ENCODE results near the gene CORO2B. TPM values are rescaled to one million over a fixed set of nuclear protein-coding genes. Genes with fewer than 3 reads are reported as not detected.

Gene CORO2B
- total and polyA plus RNA-seq, 8 donors, result 3.0 to 27.7 (median 21.0) TPM

DNA sequence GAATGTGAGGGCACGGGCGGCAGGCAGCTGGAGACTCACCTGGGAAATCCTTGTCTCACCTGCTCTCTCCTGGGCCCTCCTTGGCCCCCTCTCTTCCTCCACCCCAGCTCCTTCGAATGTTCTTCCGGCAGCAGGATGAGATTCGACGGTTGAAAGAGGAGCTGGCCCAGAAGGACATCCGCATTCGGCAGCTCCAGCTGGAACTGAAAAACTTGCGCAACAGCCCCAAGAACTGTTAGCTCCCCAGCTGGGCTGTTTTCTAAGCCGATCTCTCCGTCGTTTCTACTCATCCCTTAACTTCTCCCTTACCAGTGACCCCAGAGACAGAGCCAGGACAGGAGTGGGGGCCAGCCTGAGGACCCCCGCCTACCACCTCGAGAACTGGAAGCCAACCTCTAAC, 146.9 kb downstream of the CORO2B start:
- DNase-seq (peak in 3 of 4 donors; percentile 62 to 90 (median 78)), ATAC-seq (peak; percentile 69)
- Histone ChIP-seq H3K9me3 (no peaks in the 10 kb centered on the region), H3K27me3 (no peaks in the 10 kb centered on the region), H3K36me3 (no peaks in the 10 kb centered on the region), H3K4me3 (no peak overlapping the region), H3K4me1 (peaks cover 0 to 17% of the 10 kb centered on the region in 2 donors), H3K27ac (peak overlapping the region in 1 of 2 donors; percentile 55)
- intact Hi-C loops (cut with DNase I), result no loop called here
- TF ChIP-seq, protein P1, sequence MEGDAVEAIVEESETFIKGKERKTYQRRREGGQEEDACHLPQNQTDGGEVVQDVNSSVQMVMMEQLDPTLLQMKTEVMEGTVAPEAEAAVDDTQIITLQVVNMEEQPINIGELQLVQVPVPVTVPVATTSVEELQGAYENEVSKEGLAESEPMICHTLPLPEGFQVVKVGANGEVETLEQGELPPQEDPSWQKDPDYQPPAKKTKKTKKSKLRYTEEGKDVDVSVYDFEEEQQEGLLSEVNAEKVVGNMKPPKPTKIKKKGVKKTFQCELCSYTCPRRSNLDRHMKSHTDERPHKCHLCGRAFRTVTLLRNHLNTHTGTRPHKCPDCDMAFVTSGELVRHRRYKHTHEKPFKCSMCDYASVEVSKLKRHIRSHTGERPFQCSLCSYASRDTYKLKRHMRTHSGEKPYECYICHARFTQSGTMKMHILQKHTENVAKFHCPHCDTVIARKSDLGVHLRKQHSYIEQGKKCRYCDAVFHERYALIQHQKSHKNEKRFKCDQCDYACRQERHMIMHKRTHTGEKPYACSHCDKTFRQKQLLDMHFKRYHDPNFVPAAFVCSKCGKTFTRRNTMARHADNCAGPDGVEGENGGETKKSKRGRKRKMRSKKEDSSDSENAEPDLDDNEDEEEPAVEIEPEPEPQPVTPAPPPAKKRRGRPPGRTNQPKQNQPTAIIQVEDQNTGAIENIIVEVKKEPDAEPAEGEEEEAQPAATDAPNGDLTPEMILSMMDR (IDR thresholded peaks at IDR 0.05), result no peak

DNA sequence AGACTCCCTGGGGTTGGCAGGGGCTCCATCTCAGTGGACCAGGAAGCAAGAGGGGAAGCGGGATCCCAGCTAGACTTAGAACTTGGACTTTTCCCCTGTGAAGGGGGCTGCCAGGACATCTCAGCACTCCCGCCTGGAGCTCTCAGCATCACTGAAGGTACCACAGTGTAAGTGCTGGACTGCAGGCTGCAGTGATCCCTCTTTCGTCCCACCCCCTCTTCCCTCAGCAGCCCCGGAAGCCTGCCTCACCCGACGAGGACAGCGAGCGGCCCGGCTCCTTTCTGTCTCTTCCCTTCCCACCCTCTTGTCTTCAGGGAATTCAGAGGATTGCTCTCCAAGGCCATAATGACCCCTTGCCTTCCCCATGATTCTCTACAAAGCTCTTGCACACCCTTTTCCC, 147.5 kb downstream of the CORO2B start:
- H3K27me3 ChIP-seq, result no peaks in the 10 kb centered on the region
- no peaks in the 10 kb centered on the region for H3K36me3 ChIP-seq
- TF ChIP-seq, protein P1 (IDR thresholded peaks at IDR 0.05), result no peak
- peak overlapping the region in 1 of 2 donors; percentile 55 for H3K27ac ChIP-seq
- intact Hi-C loops (cut with DNase I), result no loop called here
- no peak overlapping the region for H3K4me3 ChIP-seq
- no peak for DNase-seq
- H3K4me1 ChIP-seq, result peaks cover 0 to 18% of the 10 kb centered on the region in 2 donors
- no peaks in the 10 kb centered on the region for H3K9me3 ChIP-seq
- no peak for ATAC-seq

DNA sequence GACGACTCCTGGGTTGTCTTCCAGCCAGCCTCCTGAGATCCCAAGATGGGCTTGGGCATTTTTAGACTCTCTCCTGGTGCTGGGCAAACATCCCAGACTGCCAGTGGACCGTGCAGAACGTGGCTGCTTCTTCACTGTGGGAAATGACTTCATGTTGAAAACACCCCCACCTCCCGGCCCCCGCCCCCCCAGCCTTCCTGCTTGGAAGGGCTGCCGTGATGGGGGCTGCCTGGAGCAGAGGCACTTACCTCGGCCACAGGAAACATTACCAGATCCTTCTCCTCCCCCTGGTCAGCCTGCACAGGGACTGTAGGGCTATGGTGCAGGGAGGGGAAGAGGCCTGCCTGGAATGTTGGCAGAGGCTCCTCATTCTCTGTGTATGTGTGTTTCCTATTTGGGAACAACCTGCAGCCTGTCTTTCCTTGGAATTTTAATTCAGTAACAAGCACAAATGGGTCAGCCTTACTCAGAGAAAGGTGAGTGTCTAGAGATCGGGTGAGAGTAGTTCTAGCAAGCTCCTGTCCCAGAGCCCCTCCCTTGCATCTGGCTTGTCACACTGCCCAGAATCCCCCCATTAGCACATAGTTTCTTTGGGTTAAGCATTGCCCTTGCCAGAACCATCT, 151.1 kb downstream of the CORO2B start:
- intact Hi-C loops (cut with DNase I), result loop anchor here in 1 of 2 donors (10.0 kb wide), 1 partner anchor 145 kb away; no protein-coding TSS in a partner anchor
- peak in 1 of 4 donors; percentile 32 for DNase-seq
- TF ChIP-seq, protein P1 (IDR thresholded peaks at IDR 0.05), result no peak
- peak; percentile 33 for ATAC-seq
- no peaks in the 10 kb centered on the region for H3K9me3 ChIP-seq
- no peak overlapping the region for H3K27ac ChIP-seq
- peaks cover 0 to 18% of the 10 kb centered on the region in 2 donors for H3K4me1 ChIP-seq
- H3K27me3 ChIP-seq, result no peaks in the 10 kb centered on the region
- H3K36me3 ChIP-seq, result no peaks in the 10 kb centered on the region
- H3K4me3 ChIP-seq, result no peak overlapping the region

DNA sequence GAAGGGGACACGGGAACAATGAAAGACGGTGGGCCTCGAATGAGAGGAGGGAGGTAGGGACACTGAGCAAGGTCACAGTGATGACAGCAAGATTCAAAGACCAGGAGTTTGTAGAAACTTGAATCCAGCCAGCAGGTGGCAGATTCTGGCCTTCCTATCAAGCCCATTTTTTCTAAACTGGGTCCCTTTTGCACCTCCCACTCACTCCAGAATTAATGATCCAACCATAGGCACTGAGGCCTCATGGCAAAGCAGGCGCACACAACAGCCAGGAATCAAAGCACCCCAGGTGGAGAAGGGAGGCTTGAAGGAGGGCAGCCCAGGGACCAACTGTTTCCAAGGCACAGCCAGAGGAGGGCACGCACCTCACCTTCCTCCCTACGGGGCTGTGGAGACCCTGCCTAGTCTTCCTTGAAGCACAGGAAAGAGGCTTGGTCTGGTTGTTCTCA, 151.7 kb downstream of the CORO2B start:
- ATAC-seq (peak; percentile 68), DNase-seq (peak in 2 of 4 donors; percentile 36 to 55)
- TF ChIP-seq, protein P1 (IDR thresholded peaks at IDR 0.05), result peak; percentile 38 to 56
- Histone ChIP-seq H3K9me3 (no peaks in the 10 kb centered on the region), H3K4me3 (no peak overlapping the region), H3K27ac (no peak overlapping the region), H3K36me3 (no peaks in the 10 kb centered on the region), H3K27me3 (no peaks in the 10 kb centered on the region), H3K4me1 (peaks cover 0 to 17% of the 10 kb centered on the region in 2 donors)
- intact Hi-C loops (cut with DNase I), result loop anchor here in 1 of 2 donors (10.0 kb wide), 1 partner anchor 144 kb away; no protein-coding TSS in a partner anchor

DNA sequence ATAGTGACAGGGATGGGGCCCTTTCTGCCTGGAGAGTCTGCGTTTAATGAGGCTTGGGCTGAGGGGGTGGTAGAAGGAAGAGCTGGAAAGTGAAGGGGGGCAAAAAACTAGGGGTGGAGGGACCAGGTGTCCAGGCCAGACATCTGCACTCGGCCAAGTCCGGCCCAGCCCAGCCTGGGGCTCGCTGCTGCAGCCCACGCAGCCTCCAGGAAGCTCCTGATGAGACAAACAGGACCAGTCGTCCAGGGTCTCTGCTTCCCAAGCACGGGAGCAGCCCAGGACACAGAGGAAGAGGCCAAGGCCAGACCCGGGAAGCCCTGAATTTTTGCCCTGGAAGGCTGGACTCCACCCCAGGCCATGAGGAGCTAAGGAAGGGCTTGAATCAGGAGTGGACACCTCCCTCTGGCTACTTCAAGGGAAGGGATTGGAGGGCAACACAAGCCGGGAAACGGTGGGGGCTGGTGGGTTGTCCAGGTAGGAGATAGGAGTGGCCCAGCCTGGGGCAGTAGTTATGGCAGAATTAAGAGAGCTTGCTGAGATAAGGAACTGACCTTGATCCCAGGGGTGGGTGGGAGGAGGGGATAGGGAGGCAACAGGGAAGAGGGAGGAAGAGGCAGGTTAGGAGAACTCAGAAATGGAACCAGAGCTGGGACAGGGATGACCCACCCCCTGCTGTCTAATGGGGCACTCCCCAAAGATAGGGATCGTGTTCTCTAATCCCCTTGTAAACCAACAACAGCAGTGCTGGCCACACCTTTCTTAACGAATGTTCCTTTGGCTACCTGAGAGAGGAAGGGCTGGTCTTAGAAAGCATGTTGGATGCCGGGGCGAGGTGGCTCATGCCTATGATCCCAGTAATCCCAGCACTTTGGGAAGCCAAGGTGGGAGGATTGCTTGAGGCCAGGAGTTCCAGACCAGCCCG, 152.4 kb downstream of the CORO2B start:
- Histone ChIP-seq H3K27ac (no peak overlapping the region), H3K27me3 (no peaks in the 10 kb centered on the region), H3K4me3 (no peak overlapping the region), H3K4me1 (peaks cover 0 to 9% of the 10 kb centered on the region in 2 donors), H3K36me3 (no peaks in the 10 kb centered on the region), H3K9me3 (no peaks in the 10 kb centered on the region)
- intact Hi-C loops (cut with DNase I), result loop anchor here in 1 of 2 donors (10.0 kb wide), 1 partner anchor 144 kb away; no protein-coding TSS in a partner anchor
- TF ChIP-seq, protein P1 (IDR thresholded peaks at IDR 0.05), result no peak
- ATAC-seq (no peak), DNase-seq (no peak)
